SJSA1 (cell line): Measurements from ENCODE around the gene ZSWIM5. TPM values are rescaled to one million over a fixed set of nuclear protein-coding genes. Genes with fewer than 3 reads are reported as not detected.

Experiments
- total RNA-seq: library from RNA; depleted of rRNA; stranded (reverse); fragments of >200 nt; shearing (Covaris generic); gene quantifications from 2 replicates; pipeline ENCODE4 v1.2.3, GENCODE V29; 2014; rRNA removed

Gene ZSWIM5
- total RNA-seq, 1 experiment from 2014 or later = 0.03 TPM

Other genes with a start within 250 kb of the ZSWIM5 start
- gene EIF2B3, start 220.0 kb downstream of the ZSWIM5 start, total RNA-seq = 66.5 and 67.4 TPM in 2 replicates
- gene HECTD3, start 195.3 kb downstream of the ZSWIM5 start, total RNA-seq = 16.4 and 30.4 TPM in 2 replicates
- gene UROD, start 194.4 kb downstream of the ZSWIM5 start, total RNA-seq = 91.3 and 114 TPM in 2 replicates
- gene HPDL, start 120.3 kb upstream of the ZSWIM5 start, total RNA-seq = 0.18 TPM in 1 of 2 replicates, not detected in the other
- 16.9 and 24.3 TPM in 2 replicates for gene TOE1, start 133.6 kb upstream of the ZSWIM5 start, total RNA-seq
- gene MUTYH, start 133.8 kb upstream of the ZSWIM5 start, total RNA-seq = 28.2 and 29.7 TPM in 2 replicates